SK-N-MC (cell line): Measurements from ENCODE around the gene OPN1LW.

Experiments
- EZH2 ChIP-seq: fragments of 200-600 bp; sonication (generic); IDR thresholded peaks from one replicate; pipeline ENCODE4 v1.6.1; 2017; ENCODE audit warnings: antibody characterized with exemption
- FOXP2 ChIP-seq: optimal IDR thresholded peaks from 2 replicates; pipeline ENCODE3; 2011; ENCODE audit warnings: mild to moderate bottlenecking, moderate library complexity; ENCODE audit not compliant: insufficient read depth; ENCODE audit errors: extremely low read length, control extremely low read depth
- POLR2AphosphoS5 ChIP-seq: IDR thresholded peaks from 2 replicates; pipeline ENCODE4 v1.6.1; 2012; ENCODE audit warnings: mild to moderate bottlenecking, low read depth, low read length, borderline replicate concordance

GRCh38 chrX:154096140-154097002, 47.7 kb upstream of the OPN1LW start:
- TF ChIP-seq EZH2 (no peak), POLR2AphosphoS5 (no peak), FOXP2 (no peak)
